OCI-LY1 (cell line): Measurements from ENCODE around the gene RPS21.

ENCODE experiments used
- H2AFZ ChIP-seq: fragments of 200-600 bp; sonication (generic), shearing (Covaris generic); 2 replicates; pipeline ENCODE4 v1.6.0; 2014; ENCODE audit warnings: antibody characterized with exemption, mild to moderate bottlenecking, low read length
- H3F3A ChIP-seq: fragments of 200-600 bp; sonication (generic), shearing (Covaris generic); 2 replicates; pipeline ENCODE4 v1.6.0; 2014; ENCODE audit warnings: mild to moderate bottlenecking, antibody characterized with exemption, low read length, moderate library complexity; ENCODE audit not compliant: insufficient read depth
- H3K27ac ChIP-seq: fragments of 200-600 bp; sonication (generic); 2 replicates; pipeline ENCODE4 v1.5.1; 2014; ENCODE audit warnings: low read length, mixed run types, mild to moderate bottlenecking, low read depth; ENCODE audit not compliant: poor library complexity, severe bottlenecking
- H3K27me3 ChIP-seq: fragments of 200-600 bp; sonication (generic); 2 replicates; pipeline ENCODE4 v1.6.0; 2014; ENCODE audit warnings: antibody characterized with exemption, mild to moderate bottlenecking, low read length, moderate library complexity; ENCODE audit not compliant: insufficient read depth
- H3K36me3 ChIP-seq: fragments of 200-600 bp; sonication (generic); 2 replicates; pipeline ENCODE4 v1.6.1; 2014; ENCODE audit warnings: mild to moderate bottlenecking, antibody characterized with exemption, low read length, moderate library complexity, mixed read lengths; ENCODE audit not compliant: insufficient read depth
- H3K4me1 ChIP-seq: fragments of 200-600 bp; sonication (generic); 2 replicates; pipeline ENCODE4 v1.5.1; 2014; ENCODE audit warnings: mild to moderate bottlenecking, low read length, moderate library complexity; ENCODE audit not compliant: insufficient read depth, severe bottlenecking
- H3K4me2 ChIP-seq: fragments of 200-600 bp; sonication (generic), shearing (Covaris generic); 2 replicates; pipeline ENCODE4 v1.6.1; 2014; ENCODE audit warnings: low read length
- H3K4me3 ChIP-seq: fragments of 200-600 bp; sonication (generic); 2 replicates; pipeline ENCODE4 v1.5.1; 2014; ENCODE audit warnings: low read length, low read depth, mild to moderate bottlenecking, mixed read lengths; ENCODE audit not compliant: poor library complexity, severe bottlenecking
- H3K79me2 ChIP-seq: fragments of 200-600 bp; shearing (Covaris generic); 2 replicates; pipeline ENCODE4 v1.6.1; 2016; ENCODE audit warnings: mixed run types, low read length, mixed read lengths; ENCODE audit not compliant: insufficient read depth
- H3K9ac ChIP-seq: fragments of 200-600 bp; sonication (generic), shearing (Covaris generic); 2 replicates; pipeline ENCODE4 v1.6.1; 2014; ENCODE audit warnings: mild to moderate bottlenecking, low read length, mixed read lengths
- H3K9me2 ChIP-seq: fragments of 200-600 bp; sonication (generic), shearing (Covaris generic); 2 replicates; pipeline ENCODE4 v1.6.1; 2014; ENCODE audit warnings: low read depth, mild to moderate bottlenecking, low read length, mixed read lengths
- H3K9me3 ChIP-seq: fragments of 200-600 bp; shearing (Covaris generic); 2 replicates; pipeline ENCODE4 v1.6.1; 2014; ENCODE audit warnings: low read length, mixed read lengths
- H4K20me1 ChIP-seq: fragments of 200-600 bp; sonication (generic), shearing (Covaris generic); 2 replicates; pipeline ENCODE4 v1.6.0; 2016; ENCODE audit warnings: mild to moderate bottlenecking, low read length; ENCODE audit not compliant: insufficient read depth
- EZH2 ChIP-seq: fragments of 200-600 bp; sonication (generic), shearing (Covaris generic); IDR thresholded peaks from 2 replicates; pipeline ENCODE4 v1.8.0; 2017; ENCODE audit warnings: borderline replicate concordance, mixed run types, mild to moderate bottlenecking, antibody characterized with exemption, low read length, moderate library complexity, mixed read lengths
- TF ChIP-seq, protein P1 (sequence below): fragments of 200-600 bp; sonication (generic), shearing (Covaris generic); IDR thresholded peaks from 2 replicates; pipeline ENCODE4 v1.5.1; 2017; ENCODE audit warnings: mild to moderate bottlenecking, antibody characterized with exemption, low read length, moderate library complexity, mixed read lengths

The RPS21 gene

DNA sequence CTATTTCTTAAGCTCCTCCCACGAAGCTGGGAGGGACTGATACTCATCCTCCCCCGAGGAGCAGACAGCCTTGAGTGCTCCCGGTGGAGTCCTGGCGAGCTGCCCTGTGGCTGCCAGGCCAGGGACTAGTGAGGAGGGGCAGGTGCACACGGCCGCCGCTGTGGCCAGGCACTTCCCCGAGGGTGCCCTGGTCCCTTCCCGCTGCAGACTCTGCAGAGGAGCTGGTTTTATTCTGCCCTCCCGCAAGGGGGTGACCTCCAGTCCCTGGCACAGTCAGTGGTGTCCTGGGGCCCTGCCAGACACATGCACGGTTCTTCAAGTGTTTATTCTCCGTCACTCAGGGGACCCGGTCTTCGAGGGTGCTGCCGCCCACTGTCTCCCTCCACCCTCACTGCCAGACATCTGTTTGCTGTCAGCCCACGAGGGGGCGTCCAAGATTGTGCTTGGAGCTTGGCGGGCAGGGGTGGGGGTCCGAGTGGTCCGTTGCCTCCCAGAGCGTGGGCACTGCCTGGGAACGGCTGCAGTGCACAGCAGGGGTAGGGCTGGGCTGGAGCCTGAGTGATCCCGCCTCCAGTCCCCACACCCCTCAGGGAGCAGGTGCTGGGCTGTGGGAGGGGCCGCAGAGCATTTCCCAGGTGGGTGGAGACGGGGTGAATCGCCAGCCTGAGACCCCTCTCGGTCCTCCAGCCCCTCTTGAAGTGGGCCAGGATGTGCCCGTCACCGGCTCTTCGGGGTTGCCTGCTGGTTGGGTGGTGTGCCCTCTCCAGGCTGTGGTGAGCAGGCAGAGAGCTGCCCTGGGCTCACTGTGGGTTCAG lies 23.2 kb downstream of the RPS21 start:
- H3K9me2 ChIP-seq, result no peaks in the 10 kb centered on the region
- H2AFZ ChIP-seq, result no peak overlapping the region
- H3K4me3 ChIP-seq, result no peak overlapping the region
- H3K36me3 ChIP-seq, result no peaks in the 10 kb centered on the region
- peaks cover 31% of the 10 kb centered on the region for H3K4me1 ChIP-seq
- 0 out of 2 replicates have a peak, but pooled peaks cover 4% of the 10 kb centered on the region for H3K79me2 ChIP-seq
- peak overlapping the region; percentile 15; the same call in 1 of the 2 replicates for H3K4me2 ChIP-seq
- no peaks in the 10 kb centered on the region for H4K20me1 ChIP-seq
- H3K27ac ChIP-seq, result no peak overlapping the region
- H3K9ac ChIP-seq, result no peak overlapping the region
- TF ChIP-seq, protein P1, sequence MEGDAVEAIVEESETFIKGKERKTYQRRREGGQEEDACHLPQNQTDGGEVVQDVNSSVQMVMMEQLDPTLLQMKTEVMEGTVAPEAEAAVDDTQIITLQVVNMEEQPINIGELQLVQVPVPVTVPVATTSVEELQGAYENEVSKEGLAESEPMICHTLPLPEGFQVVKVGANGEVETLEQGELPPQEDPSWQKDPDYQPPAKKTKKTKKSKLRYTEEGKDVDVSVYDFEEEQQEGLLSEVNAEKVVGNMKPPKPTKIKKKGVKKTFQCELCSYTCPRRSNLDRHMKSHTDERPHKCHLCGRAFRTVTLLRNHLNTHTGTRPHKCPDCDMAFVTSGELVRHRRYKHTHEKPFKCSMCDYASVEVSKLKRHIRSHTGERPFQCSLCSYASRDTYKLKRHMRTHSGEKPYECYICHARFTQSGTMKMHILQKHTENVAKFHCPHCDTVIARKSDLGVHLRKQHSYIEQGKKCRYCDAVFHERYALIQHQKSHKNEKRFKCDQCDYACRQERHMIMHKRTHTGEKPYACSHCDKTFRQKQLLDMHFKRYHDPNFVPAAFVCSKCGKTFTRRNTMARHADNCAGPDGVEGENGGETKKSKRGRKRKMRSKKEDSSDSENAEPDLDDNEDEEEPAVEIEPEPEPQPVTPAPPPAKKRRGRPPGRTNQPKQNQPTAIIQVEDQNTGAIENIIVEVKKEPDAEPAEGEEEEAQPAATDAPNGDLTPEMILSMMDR, result peak; percentile 81
- no peak for TF ChIP-seq EZH2
- no peaks in the 10 kb centered on the region; the same call in 1 of the 2 replicates for H3K27me3 ChIP-seq
- no peaks in the 10 kb centered on the region for H3K9me3 ChIP-seq
- H3F3A ChIP-seq, result no peaks in the 10 kb centered on the region

DNA sequence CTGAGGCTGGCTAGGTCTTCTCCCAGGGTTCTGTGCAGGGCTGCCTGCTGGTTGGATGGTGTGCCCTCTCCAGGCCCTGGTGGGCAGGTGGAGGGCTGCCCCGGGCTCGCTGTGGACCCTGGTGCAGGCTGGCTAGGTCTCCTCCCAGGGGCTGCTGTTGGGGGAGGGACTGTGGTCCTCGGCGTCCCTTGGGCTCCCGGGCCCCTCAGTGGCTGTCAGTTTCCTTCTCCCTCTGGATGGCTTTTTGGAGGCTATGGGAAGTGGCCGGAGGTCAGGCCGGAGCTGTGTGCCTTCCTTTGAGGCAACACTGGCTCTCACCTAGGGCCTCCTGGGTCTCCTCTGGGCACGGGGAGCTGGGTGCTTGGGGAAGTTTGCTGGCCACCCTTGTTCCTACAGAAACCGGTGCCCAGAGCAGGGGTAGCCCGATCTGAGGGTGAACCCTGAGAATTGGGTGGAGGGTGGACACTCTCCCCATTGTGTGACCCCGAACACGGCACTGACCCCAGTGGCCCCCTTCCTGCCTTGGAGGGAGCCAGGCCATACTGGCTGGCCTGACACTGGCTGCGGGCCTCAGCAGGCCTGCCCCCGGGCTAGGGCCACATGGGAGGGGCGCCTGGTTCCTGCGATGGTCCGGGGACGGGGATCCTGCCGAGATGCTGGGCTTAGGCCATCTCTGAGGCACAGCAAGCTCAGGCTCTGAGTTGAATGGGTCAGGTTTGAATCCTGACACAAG lies 24.0 kb downstream of the RPS21 start:
- Histone ChIP-seq H3K27ac (no peak overlapping the region), H3K4me2 (no peak overlapping the region), H3K9me2 (no peaks in the 10 kb centered on the region), H3K27me3 (no peaks in the 10 kb centered on the region; the same call in 1 of the 2 replicates), H4K20me1 (no peaks in the 10 kb centered on the region), H3K9me3 (no peaks in the 10 kb centered on the region), H3K79me2 (0 out of 2 replicates have a peak, but pooled peaks cover 4% of the 10 kb centered on the region), H3K4me1 (peaks cover 23% of the 10 kb centered on the region), H3K36me3 (no peaks in the 10 kb centered on the region), H3F3A (no peaks in the 10 kb centered on the region), H3K9ac (no peak overlapping the region), H3K4me3 (no peak overlapping the region), H2AFZ (no peak overlapping the region)
- TF ChIP-seq EZH2, result no peak
- TF ChIP-seq, protein P1, result no peak

DNA sequence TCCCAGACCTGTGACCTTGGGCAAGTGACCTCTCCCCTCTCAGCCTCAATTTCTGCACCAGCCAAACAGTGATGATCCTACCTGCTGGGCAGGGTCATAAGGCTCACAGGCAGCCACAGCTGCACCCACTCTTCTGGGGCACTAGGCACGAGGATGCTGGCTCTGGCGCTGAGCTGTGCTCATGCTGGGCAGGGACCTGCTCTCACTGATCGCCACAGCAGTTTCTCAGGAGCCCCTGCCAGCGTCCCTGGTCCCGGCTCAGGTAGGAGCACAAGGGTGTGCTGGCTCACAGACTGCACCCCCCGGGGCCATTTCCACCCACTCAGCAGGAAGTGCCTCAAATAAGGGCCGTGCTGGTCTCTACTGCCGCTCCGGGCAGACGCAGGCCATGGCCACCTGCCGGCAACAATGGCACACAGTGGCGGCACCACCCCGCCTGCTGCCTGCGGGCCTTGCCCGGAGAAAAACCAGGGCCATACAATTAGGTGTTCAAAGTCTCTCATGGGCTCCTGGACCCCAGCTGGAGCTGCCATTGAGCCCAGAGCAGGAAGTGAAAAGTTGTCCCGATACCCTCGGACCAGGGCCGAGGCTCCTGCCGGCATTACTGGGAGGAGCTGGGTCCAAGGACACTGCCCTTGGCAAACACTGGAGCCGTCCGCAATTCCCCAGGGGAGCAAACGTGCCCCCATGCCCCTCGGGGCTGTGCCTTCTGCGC lies 24.7 kb downstream of the RPS21 start:
- Histone ChIP-seq H3K9me2 (no peaks in the 10 kb centered on the region), H3K4me1 (peaks cover 16% of the 10 kb centered on the region), H4K20me1 (no peaks in the 10 kb centered on the region), H3K36me3 (no peaks in the 10 kb centered on the region), H3K79me2 (no peaks in the 10 kb centered on the region), H3F3A (no peaks in the 10 kb centered on the region), H2AFZ (no peak overlapping the region), H3K9ac (no peak overlapping the region), H3K4me2 (no peak overlapping the region), H3K4me3 (no peak overlapping the region), H3K27ac (no peak overlapping the region), H3K27me3 (no peaks in the 10 kb centered on the region; the same call in 1 of the 2 replicates), H3K9me3 (no peaks in the 10 kb centered on the region)
- no peak for TF ChIP-seq EZH2
